ENCODE data around the gene IMMP2L.

IMMP2L gene

GRCh38 chr7:111074071-111074747, 488.1 kb downstream of the IMMP2L start:
- no peak for TF ChIP-seq CTCF (IDR thresholded peaks at IDR 0.05)

DNA sequence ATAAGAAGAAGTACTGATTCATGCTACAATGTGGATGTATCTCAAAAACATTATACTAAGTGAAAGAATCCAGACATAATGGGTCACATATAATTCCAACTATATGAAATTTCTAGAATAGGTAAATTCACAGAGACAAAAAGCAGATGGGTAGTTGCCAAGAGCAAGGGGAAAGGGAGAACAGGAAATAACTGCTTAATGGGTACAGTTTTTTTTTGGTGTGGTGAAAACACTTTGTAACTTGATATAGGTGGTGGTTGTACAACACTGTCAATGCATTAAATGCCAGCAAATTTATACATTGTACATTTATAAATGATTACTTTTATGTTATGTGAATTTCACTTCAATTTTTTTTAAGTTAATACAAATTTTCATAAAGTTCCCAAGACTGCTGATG, 490.7 kb downstream of the IMMP2L start:
- no peak for TF ChIP-seq CTCF (IDR thresholded peaks at IDR 0.05)

- TF ChIP-seq CTCF (IDR thresholded peaks at IDR 0.05) = no peak
Observed at GRCh38 chr7:111068618-111069017, 493.7 kb downstream of the IMMP2L start.

- TF ChIP-seq CTCF (IDR thresholded peaks at IDR 0.05) = no peak
Observed at GRCh38 chr7:111067682-111068081, 494.6 kb downstream of the IMMP2L start.

GRCh38 chr7:111067251-111067650, 495.0 kb downstream of the IMMP2L start:
- TF ChIP-seq CTCF (IDR thresholded peaks at IDR 0.05) = no peak

DNA sequence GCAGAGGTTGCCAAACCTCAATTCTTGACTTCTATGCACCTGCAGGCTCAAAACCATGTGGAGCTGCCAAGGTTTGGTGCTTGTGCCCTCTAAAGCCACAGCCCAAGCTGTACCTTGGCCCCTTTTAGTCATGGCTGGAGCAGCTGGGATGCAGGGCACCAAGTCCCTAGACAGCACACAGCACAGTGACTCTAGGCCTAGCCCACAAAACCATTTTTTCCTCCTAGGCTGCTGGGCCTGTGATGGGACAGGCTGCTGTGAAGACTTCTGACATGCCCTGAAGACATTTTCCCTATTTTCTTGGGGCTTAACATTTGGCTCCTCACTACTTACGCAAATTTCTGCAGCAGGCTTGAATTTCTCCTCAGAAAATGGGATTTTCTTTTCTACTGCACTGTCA, 499.1 kb downstream of the IMMP2L start:
- no peak for TF ChIP-seq CTCF (IDR thresholded peaks at IDR 0.05)

- no peak for TF ChIP-seq CTCF (IDR thresholded peaks at IDR 0.05)
Observed at GRCh38 chr7:111059833-111060232, 502.5 kb downstream of the IMMP2L start.

DNA sequence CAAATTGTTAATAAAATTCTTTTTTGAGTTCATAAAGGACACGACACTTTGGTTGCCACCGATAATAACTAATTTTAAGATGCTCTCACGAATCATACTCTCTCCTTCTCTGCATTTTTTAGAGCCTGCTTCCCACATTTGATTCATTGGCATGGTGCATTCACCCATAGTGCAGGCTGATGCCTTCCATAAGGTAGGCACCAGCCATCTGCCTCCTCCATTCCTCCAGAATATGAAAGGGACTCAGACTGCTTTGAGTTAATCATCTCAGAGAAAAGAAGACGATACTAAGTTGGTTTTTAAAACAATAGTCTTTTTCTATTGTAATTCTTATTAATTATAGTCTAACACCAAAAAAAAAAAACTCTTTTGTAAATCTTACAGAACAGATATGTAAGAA, 505.2 kb downstream of the IMMP2L start:
- TF ChIP-seq CTCF (IDR thresholded peaks at IDR 0.05) = no peak
